CD14-positive monocyte (primary cell): Measurements from ENCODE around the gene MICAL2. TPM values are rescaled to one million over a fixed set of nuclear protein-coding genes. Genes with fewer than 3 reads are reported as not detected.
A peak's percentile ranks its signal among the peaks of the same experiment; 100 is the strongest.

Experiments used
- DNase-seq, 3 donors: peaks; one replicate each; pipeline ENCODE4 v3.0.0-alpha.2; 2011 to 2022
- H2AFZ ChIP-seq: 2 replicates; pipeline ENCODE4 v1.6.0; 2012; ENCODE audit warnings: mild to moderate bottlenecking, low read depth, low read length, inconsistent platforms; ENCODE audit not compliant: insufficient read depth, poor library complexity, severe bottlenecking
- H3K27ac ChIP-seq, 2 donors: 1 replicate in 1 of 2; 2 replicates in 1 of 2; pipeline ENCODE4 v1.5.1; 2012 to 2013; ENCODE audit warnings: low read length in 2 of 2, control low read depth in 1 of 2, inconsistent platforms in 1 of 2, low read depth in 1 of 2, mild to moderate bottlenecking in 1 of 2
- H3K27me3 ChIP-seq, 2 donors: one replicate each; pipeline versions ENCODE4 v1.6.0 to v1.6.1; 2011 to 2013; ENCODE audit warnings: low read length in 2 of 2; ENCODE audit not compliant: control insufficient read depth in 2 of 2, insufficient read depth in 2 of 2
- H3K36me3 ChIP-seq, 2 donors: replicated peaks in 1 of 2; 1 replicate in 1 of 2; 2 replicates in 1 of 2; pipeline versions ENCODE4 v1.5.1 to v1.6.1; 2012 to 2013; ENCODE audit warnings: low read length in 2 of 2, control low read depth in 1 of 2, inconsistent platforms in 1 of 2, mild to moderate bottlenecking in 1 of 2; ENCODE audit not compliant: insufficient read depth in 2 of 2, control insufficient read depth in 1 of 2
- H3K4me1 ChIP-seq, 2 donors: 1 replicate in 1 of 2; 2 replicates in 1 of 2; pipeline versions ENCODE4 v1.5.1 to v1.6.1; 2012 to 2013; ENCODE audit warnings: low read length in 2 of 2, control low read depth in 1 of 2, inconsistent platforms in 1 of 2, mild to moderate bottlenecking in 1 of 2, moderate library complexity in 1 of 2; ENCODE audit not compliant: insufficient read depth in 2 of 2, control insufficient read depth in 1 of 2
- H3K4me2 ChIP-seq: replicated peaks from 2 replicates; pipeline ENCODE3; 2012; ENCODE audit warnings: low read length, moderate library complexity, mild to moderate bottlenecking; ENCODE audit not compliant: poor library complexity, severe bottlenecking; ENCODE audit errors: extremely low read depth
- H3K4me3 ChIP-seq, 3 experiments: fragments of 200-600 bp in 1 of 3; sonication (generic) in 1 of 3; replicated peaks in 1 of 3; 1 replicate in 2 of 3; 2 replicates in 1 of 3; pipeline ENCODE4 v1.5.1; 2011 to 2013; ENCODE audit warnings: low read length in 3 of 3, mild to moderate bottlenecking in 3 of 3, control low read depth in 2 of 3, low read depth in 2 of 3, inconsistent platforms in 1 of 3, moderate library complexity in 1 of 3
- H3K79me2 ChIP-seq: 2 replicates; pipeline ENCODE4 v1.6.0; 2012; ENCODE audit warnings: mild to moderate bottlenecking, control low read depth, inconsistent platforms, low read length, moderate library complexity; ENCODE audit not compliant: insufficient read depth
- H3K9ac ChIP-seq: 2 replicates; pipeline ENCODE4 v1.6.0; 2017; ENCODE audit warnings: low read length, mild to moderate bottlenecking; ENCODE audit not compliant: insufficient read depth, poor library complexity, severe bottlenecking
- H3K9me3 ChIP-seq, 2 donors: replicated peaks in 1 of 2; 1 replicate in 1 of 2; 2 replicates in 1 of 2; pipeline versions ENCODE4 v1.5.1 to v1.6.1; 2012 to 2013; ENCODE audit warnings: low read length in 2 of 2, control low read depth in 1 of 2; ENCODE audit not compliant: control insufficient read depth in 1 of 2, insufficient read depth in 1 of 2
- H4K20me1 ChIP-seq: 2 replicates; pipeline ENCODE4 v1.6.0; 2012; ENCODE audit warnings: mild to moderate bottlenecking, low read length, control low read depth, moderate library complexity; ENCODE audit not compliant: insufficient read depth
- H3K27ac Mint-ChIP-seq, 7 donors: one replicate each; pipeline ENCODE4 v1.8.0; 2020; ENCODE audit warnings: mild to moderate bottlenecking in 7 of 7, mixed read lengths in 7 of 7, moderate library complexity in 6 of 7, inconsistent platforms in 2 of 7
- H3K27me3 Mint-ChIP-seq, 3 donors: one replicate each; pipeline ENCODE4 v1.8.0; 2021 to 2022; ENCODE audit warnings: low read depth in 3 of 3, mild to moderate bottlenecking in 3 of 3, mixed read lengths in 3 of 3, moderate library complexity in 3 of 3, inconsistent platforms in 1 of 3
- H3K36me3 Mint-ChIP-seq, 2 donors: one replicate each; pipeline ENCODE4 v1.8.0; 2020; ENCODE audit warnings: mixed read lengths in 2 of 2, inconsistent platforms in 1 of 2, mild to moderate bottlenecking in 1 of 2
- H3K4me1 Mint-ChIP-seq: one replicate; pipeline ENCODE4 v1.8.0; 2020; ENCODE audit warnings: mild to moderate bottlenecking, mixed read lengths
- H3K4me3 Mint-ChIP-seq, 2 donors: one replicate each; pipeline ENCODE4 v1.8.0; 2020; ENCODE audit warnings: mild to moderate bottlenecking in 2 of 2, mixed read lengths in 2 of 2, moderate library complexity in 1 of 2
- H3K9me3 Mint-ChIP-seq, 7 donors: one replicate each; pipeline ENCODE4 v1.8.0; 2020 to 2022; ENCODE audit warnings: mixed read lengths in 7 of 7, mild to moderate bottlenecking in 6 of 7, moderate library complexity in 6 of 7, inconsistent platforms in 2 of 7
- CTCF ChIP-seq: fragments of 200-600 bp; IDR thresholded peaks from one replicate; pipeline ENCODE4 v1.8.0; 2022; ENCODE audit warnings: antibody characterized with exemption, mild to moderate bottlenecking
- WGBS: methylation state at CpG from one replicate; pipeline ENCODE4 v1.1.5; 2013; ENCODE audit warnings: missing lambda C conversion rate; ENCODE audit not compliant: insufficient coverage; 5-methylcytosine and 5-hydroxymethylcytosine counted together
- intact Hi-C, 2 donors: fragments of 100-400 bp; cut with micrococcal nuclease; formaldehyde crosslinking; loops; one replicate each; pipeline versions ENCODE4 v1.15.0 to v1.15.1; 2023
- polyA plus RNA-seq, 3 donors: library from polyadenylated mRNA; depleted of rRNA in 1 of 3; unstranded in 2 of 3; stranded (reverse) in 1 of 3; fragments of 300-500 nt in 2 of 3; fragments of >200 nt in 1 of 3; fragmentation: Illumina TruSeq in 2 of 3; gene quantifications; 1 replicate in 2 of 3; 2 replicates in 1 of 3; pipeline ENCODE4 v1.2.3, GENCODE V29; 2012 to 2021

Gene MICAL2
- polyA plus RNA-seq, 3 donors: 39.8 to 72.5 (median 44.0) TPM

GRCh38 chr11:12196872-12197271, 86.5 kb downstream of the MICAL2 start:
- Mint-ChIP-seq H3K27ac (peak overlapping the region in 3 of 7 donors; percentile 7 to 58 (median 52)), H3K9me3 (no peaks in the 10 kb centered on the region), H3K4me1 (peaks cover 28% of the 10 kb centered on the region), H3K27me3 (peaks cover 0 to 1% (median 0%) of the 10 kb centered on the region in 3 donors), H3K4me3 (no peak overlapping the region), H3K36me3 (peaks cover 71 to 85% of the 10 kb centered on the region in 2 donors)
- TF ChIP-seq CTCF: no peak
- peaks cover 96% of the 10 kb centered on the region for H4K20me1 ChIP-seq
- H3K36me3 ChIP-seq: peaks cover 28 to 74% of the 10 kb centered on the region in 2 donors
- H3K79me2 ChIP-seq: no peaks in the 10 kb centered on the region
- H2AFZ ChIP-seq: no peak overlapping the region
- no peaks in the 10 kb centered on the region for H3K27me3 ChIP-seq
- intact Hi-C loops: no loop called here
- H3K9ac ChIP-seq: no peak overlapping the region
- peaks cover 2 to 7% of the 10 kb centered on the region in 2 donors for H3K4me1 ChIP-seq
- no peaks in the 10 kb centered on the region for H3K9me3 ChIP-seq
- H3K4me3 ChIP-seq: no peak overlapping the region
- DNase-seq: no peak
- no peak overlapping the region for H3K4me2 ChIP-seq
- H3K27ac ChIP-seq: no peak overlapping the region

DNA sequence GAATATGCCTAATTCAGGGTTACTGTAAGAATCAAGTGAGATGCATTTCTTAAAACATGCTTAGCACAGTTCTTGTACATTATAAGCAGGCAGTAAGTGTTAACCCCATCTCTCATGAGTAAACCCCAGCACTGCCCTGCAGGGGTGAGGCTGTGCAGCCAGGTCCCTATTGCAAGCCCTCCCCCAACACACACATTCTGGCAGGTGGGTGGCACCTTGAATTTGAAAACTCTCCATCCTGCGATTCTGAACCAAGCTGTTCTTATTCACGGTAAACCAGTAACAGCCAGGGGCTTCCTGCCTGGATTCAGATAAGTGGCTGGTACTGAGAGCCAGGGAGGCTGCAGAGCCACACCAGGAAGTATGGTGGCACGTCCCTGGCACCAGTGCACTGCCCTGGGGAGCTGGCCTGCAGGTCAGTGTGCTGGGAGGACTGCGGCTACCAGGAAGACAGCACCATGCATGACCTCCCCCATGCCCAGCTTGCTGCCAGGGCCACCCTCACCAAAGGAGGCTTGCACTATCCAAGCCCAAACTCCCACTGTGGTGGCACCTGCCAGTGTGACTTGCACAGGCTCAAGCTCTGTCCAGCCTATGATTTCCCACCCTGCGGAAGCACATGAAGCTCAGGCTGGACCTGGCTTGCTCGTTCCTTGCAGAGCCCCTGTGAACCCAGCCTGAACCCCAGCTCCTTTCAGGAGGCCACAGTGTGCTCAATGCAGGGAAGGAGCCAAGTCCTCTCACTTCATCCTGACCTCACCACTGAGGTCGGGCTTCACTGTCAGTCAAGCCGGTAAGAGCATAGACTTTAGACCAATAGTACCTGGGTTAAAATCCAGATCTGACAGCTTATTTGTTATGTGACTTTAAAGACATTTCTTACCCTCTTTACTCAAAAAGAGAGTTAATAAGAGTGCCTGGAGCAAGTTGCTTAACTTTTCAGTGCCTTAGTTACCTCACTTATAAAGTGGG, 88.1 kb downstream of the MICAL2 start:
- H3K27me3 Mint-ChIP-seq: peaks cover 0 to 1% (median 0%) of the 10 kb centered on the region in 3 donors
- DNase-seq: no peak
- no peaks in the 10 kb centered on the region for H3K79me2 ChIP-seq

More for the DNA sequence above, 88.1 kb downstream of the MICAL2 start:
- H3K4me2 ChIP-seq: no peak overlapping the region
- 88% methylated on average over 7 of the region's 8 CpGs for WGBS
- Mint-ChIP-seq H3K27ac (peak overlapping the region in 4 of 7 donors; percentile 15 to 58 (median 32)), H3K9me3 (no peaks in the 10 kb centered on the region), H3K4me3 (no peak overlapping the region), H3K4me1 (peaks cover 26% of the 10 kb centered on the region), H3K36me3 (peaks cover 72 to 84% of the 10 kb centered on the region in 2 donors)
- H3K4me3 ChIP-seq: no peak overlapping the region
- no peak overlapping the region for H2AFZ ChIP-seq
- intact Hi-C loops: no loop called here
- no peak overlapping the region for H3K27ac ChIP-seq
- peaks cover 2 to 7% of the 10 kb centered on the region in 2 donors for H3K4me1 ChIP-seq
- H3K27me3 ChIP-seq: no peaks in the 10 kb centered on the region
- H4K20me1 ChIP-seq: peaks cover 98% of the 10 kb centered on the region
- H3K36me3 ChIP-seq: peaks cover 27 to 80% of the 10 kb centered on the region in 2 donors
- TF ChIP-seq CTCF: no peak
- H3K9ac ChIP-seq: no peak overlapping the region
- no peaks in the 10 kb centered on the region for H3K9me3 ChIP-seq
